Activated CD4-positive, alpha-beta T cell treated with anti-CD3 and anti-CD28 coated beads, Interleukin-2, amount 50 U/mL, for 24 hours (primary cell): ENCODE measurements around the gene JARID2.

Source experiments
- DNase-seq, 2 donors: peaks; one replicate each; pipeline ENCODE4 v3.0.0-alpha.2; 2020; ENCODE audit warnings: low read depth in 1 of 2, low spot score in 1 of 2

The JARID2 gene

DNA sequence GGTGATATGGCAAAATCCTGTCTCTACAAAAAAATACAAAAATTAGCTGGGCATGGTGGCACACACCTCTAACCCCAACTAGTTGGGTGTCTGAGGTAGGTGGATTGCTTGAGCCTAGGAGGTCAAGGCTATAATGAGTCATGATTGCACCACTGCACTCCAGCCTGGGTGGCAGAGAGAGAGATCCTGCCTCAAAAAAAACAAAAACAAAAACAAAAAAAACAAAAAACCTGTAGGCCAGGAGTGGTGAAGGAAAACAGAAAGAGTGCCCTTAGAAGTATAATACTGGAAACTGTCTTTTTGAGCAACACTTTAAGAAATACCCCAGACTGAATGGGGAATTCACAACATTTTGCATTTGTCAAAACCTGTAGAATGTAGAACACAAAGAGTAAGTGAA is 85.3 kb downstream of the JARID2 start:
- DNase-seq, result no peak

DNA sequence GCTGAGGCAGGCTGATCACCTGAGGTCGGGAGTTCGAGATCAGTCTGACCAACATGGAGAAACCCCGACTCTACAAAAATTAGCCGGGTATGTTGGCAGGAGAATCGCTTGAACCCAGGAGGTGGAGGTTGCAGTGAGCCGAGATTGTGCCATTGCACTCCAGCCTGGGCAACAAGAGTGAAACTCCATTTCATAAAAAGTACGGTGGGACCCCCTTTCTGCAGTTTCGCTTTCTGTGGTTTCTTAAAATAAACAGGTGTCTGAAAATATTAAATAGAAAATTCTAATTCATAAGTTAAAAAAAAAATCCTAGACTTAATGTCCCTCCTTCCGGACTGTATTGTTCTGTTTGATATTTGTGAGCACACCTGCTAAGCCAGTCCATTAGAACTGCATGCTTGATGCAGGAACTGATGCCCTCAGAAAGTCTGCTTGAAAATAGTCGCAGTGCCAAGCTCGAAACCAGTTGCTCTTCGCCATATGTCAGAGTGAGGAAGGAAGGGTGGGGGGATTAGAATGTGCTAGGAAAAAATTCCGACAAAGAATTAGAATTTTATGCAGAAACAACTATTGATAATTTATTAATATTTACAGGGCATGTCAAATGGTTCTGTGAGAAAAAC is 85.9 kb downstream of the JARID2 start:
- no peak for DNase-seq

DNA sequence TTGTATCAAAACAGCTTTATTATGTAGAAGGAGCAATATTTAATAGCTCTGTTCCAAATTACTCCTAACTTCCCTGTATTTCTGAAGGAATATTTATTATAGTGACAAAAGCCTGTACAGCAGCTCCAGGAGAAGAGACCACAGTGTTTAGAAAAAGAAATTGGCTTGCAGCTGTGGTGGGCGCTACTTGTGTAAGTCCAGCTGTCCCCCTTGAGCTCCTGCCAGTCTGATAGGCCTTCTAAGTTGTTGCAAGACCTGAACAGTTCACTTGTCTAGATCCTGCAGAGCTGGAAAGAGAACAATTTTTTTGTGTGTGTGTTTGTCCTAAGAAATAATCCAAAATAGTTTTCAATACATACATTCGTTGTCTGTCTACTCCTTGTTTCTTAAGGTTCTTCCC is 86.6 kb downstream of the JARID2 start:
- no peak for DNase-seq

DNA sequence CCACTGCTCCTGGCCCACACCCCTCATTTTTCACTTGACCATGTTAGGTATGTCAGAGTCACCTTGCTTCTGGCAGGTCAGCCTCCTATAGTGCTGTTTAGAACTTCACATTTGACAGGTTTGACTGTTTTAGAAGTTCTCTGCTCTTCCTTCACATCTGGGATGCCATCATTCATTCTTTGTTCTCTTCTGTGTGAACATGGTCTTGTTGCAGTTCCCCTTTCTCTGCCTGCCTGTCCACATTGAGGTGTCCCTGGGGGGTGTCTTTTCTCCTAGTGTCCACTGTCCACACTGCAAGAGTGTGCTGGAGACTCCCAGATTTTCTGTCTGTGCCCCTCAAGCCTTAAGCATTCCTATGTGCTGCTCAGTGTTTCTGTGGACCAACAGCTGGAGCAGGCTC is 89.5 kb downstream of the JARID2 start:
- no peak for DNase-seq

DNA sequence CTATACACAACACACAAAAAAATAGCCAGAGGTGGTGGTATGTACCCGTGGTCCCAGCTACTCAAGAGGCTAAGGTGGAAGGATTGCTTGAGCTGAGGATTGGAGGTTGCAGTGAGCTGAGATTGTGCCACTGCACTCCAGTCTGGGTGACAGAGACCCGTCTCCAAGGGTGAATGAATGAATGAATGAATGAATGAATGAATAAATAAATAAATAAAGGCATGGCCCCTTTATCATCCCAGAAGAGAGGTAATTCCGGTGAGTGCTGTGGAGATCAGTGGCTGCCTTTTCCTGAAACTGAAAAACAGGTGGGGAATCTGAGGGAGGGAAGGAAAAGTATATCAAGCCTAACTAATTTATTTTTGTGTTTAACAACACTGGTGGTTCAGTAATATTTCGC is 90.0 kb downstream of the JARID2 start:
- DNase-seq, result no peak

DNA sequence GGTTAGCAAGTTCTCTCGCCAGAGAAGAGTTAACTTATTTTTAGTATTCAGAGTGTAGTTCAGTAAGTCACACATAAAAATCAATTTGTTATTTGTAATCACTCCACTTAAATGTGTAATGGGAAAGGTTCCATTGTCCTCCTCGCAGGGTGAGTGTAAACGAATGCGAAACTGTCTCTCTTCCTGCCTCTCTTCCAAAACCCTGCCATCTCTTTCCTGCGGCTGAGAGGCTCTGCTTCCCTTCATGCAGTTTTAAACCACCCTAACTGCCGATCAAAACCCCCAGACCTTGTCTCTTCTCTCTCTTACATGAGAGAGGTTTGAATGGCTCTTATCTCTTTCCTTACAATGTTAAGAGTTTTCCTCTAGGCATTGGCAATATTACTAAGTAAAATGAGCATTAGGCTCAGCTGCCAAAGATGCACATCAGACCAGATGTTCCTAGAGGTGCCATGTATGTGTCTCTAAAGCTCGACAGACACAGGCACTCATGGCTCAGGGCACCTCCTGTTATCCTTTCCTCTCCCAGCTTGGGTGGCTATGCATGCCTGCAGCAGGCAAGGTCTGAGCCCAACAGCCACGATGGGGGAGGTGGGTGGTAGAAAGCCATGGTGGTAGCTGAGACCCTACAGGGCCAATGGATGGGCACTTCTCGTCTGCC is 91.2 kb downstream of the JARID2 start:
- no peak for DNase-seq

DNA sequence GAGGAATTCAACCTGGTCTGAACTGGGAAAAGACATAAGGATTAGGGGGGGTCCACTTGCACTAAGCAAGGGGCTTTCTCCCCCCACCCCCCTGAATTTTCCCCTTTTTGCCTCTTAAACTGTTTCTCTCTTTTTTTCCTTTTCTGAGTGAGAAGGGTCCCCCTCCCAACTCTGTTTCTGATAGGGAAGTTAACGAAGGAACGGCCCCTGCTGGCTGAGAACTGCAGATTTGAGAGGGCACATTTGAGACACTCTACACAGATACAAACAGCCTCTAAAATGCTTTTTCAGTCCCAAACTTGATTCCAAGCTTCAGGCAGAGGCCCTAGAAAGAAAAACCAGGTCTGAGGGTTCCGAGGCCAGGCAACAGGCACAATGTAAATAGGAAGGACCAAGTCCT is 91.7 kb downstream of the JARID2 start:
- no peak for DNase-seq

DNA sequence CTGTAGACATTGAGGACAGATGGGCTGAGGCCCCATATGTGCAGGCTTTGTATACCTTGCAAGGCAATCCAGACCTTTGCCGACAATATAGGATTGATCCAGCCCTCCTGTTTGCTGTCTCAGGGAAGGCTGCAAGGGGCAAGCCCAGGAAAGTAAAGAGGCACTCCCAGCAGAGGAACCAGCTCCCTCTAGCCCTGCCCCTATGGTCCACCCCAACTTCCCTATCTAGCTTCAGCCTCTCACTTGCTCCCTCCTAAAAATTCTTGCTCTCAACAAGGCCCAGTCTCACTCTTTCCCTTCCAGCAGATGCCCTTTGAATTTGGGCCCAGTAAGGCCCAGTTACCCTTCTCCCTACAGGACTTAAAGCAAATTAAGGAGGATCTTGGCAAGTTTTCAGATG is 92.6 kb downstream of the JARID2 start:
- DNase-seq, result no peak

DNA sequence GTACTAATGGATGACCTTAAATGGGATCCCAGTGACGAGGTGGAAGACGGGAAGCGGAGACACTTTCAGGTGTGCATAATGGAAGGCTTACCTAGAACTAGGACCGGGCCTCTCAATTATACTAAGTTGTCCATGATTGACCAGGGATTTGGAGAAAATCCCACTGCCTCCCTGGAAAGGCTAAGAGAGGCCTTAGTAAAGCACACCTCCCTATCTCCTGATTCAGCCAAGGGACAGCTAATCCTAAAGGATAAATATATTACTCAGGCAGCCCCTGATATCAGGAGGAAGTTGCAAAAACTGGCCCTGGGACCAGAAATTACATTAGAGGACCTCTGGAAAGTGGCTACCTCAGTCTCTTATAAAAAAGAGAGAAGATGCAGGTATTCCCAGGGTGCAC is 93.2 kb downstream of the JARID2 start:
- DNase-seq, result no peak

DNA sequence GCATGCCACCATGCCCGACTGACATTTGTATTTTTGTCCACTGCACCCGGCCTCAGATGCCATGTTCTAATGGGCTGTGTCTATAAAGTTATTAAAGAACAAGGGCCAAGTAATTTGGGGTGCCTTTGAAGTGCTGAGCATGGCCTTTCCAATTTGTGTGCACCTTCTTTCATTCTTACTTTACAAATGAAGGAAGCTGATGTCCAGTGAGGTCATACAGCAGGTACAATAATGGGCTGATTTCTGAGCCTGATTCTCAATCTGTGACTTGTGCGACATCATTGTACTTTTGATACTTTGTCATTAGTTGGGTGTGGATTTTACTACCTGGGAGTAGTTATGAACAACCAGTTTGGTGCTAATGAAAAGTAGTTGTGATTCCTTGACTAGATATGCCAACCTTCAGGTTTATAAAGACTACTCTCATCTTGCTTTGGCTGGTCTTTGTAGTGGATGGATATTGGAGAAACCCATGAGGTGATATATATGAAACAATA is 94.3 kb downstream of the JARID2 start:
- no peak for DNase-seq

DNA sequence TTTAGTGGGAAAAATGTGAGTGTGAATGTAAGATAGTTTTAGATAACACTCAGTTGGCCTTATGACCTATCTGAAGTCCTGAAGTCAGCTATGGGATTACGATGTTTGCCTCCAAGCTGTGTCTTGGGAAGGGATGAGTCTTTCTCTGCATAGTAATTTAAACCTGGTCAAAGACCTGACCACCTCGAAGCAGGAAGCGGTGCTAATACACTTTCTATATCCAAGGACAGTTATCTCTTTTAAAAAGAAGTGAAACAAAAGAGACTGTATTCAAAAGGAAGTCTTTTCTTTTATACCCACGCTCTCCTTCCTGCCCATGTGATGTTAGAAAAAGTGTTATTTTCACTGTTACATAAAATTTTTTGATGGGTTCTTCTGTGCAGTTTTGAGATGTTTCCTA is 94.9 kb downstream of the JARID2 start:
- no peak for DNase-seq

DNA sequence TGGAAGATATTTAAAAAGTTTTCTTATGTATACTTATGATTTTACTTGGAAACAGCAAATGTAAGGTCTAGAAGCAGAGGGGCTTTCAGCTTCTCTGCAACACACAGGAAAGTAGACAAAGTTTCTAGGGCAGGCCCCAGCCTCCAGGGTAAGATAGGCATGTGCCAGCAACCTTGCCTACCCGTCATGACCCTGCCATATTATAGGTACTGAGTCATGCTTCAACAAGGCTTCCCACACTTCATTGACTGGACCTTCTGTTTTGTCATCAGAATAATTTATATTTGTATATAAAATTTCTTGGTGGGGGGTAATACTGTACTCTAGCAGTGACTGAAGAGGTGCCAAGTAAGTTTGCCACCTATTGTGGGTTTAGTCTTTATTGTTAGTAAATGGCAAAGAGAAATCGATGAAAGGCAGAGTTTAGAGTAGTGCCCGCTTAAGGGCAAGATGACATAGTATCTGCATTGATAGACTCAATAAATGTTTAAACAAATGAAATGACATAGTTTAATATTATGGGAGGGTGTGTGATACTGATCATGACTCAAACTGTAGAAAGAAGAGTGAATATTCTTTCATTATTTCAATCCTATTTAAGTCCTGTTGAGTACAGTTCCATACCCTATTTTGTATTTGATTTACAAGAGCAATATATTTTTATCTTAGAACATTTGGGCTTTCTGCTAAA is 95.6 kb downstream of the JARID2 start:
- no peak for DNase-seq

DNA sequence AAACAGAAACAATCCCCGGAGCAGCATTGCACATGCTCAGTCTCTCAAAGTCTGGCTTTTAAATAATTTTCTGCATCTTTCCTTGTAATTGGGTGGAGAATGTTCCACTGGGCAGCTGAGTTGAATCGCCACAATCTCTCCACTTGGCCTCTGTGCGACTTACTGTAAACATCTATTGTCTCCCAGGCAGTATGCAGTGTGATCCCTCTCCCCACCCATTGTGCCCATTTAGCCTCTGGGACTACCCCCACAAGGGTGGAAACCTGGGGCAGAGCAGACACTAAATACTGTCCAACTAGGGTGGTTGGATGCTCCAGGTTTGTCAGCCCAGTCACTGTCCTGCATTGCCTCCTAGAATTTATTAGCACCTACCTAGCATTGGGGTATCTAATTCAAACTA is 96.2 kb downstream of the JARID2 start:
- no peak for DNase-seq

DNA sequence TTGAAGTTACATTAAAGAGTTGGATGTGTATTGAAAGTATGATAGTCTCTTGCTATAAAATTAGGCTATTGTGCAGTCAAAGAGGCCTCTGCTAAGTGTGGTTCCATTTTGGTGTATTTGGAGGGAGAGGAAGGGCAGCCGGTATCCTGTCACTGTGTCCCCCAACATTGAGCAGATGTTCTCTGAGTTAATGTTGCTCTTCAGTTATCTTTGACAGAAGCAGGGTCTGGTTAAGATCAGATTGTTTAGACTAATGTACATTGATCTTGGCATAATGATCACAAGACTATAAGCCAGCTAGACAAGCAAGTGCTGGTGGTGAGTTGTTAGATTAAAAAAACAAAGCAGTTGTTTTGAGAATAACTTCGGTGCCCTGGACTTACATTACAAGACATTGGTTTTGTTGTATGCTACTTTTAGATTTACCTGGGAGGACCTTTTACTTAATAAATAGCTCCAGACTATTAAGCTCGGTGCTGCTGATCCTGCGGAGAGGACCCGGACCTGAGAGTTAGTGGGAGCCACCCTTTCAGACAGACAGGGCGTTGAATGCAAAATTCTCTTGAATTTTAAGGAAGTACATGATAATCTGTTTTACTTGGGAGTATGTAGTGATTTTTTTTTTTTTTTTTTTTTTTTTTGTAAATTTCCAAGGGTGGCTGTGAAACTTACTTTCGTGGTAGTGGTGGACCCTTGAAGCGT is 97.8 kb downstream of the JARID2 start:
- DNase-seq, result no peak

DNA sequence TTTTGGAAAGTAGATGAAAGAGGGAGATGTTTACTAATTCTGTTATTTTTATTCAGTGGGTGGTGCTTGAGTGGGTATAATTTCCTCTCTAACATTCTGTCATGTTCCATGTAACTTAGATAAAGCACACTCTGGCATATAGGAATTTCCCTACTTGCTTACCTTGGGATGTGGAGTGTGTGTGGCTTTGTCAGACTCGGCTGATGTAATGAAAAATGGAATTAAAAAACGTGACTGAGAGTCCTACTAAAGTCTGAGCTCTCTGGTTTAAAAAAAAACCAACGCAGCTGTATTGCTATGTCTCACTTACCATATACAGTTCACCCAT is 98.3 kb downstream of the JARID2 start:
- DNase-seq, result no peak

DNA sequence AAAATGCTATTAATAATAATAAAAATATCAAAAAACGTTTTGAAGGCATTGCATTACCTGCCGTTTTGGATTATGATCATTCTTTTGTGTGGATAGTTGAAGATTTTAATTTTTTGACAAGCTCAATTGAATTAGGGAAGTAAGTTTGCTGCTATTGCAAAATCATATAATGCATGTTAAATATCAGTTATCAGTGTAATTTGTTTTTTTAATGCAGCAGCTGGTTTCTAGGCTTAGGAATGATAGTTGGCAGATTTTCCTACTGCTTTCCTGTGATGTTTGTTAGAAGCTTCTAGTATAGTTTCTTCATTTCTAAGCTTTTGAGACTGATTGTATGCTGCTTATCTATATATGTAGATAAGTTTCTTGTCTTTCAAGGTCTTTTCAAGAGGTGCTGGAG is 99.0 kb downstream of the JARID2 start:
- no peak for DNase-seq

DNA sequence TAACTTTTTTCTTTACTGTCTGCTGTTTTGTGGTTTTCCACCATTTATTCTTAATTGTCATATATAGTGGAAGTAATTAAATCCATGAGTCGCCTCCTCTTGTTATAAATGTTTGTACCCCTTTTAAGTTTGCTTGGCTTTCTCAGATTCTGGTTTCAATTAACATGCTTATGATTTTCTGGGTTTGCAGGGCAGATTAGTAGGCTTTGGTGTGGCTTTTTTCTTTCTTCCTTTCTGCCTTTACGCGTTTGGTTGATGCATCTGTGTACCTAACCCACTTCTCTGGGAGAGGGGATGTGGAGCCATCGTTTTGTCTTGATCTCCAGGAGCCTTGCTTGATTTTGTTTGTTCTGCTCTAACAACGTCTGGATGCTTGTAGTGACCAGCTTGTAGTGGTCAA is 100.4 kb downstream of the JARID2 start:
- DNase-seq, result no peak

DNA sequence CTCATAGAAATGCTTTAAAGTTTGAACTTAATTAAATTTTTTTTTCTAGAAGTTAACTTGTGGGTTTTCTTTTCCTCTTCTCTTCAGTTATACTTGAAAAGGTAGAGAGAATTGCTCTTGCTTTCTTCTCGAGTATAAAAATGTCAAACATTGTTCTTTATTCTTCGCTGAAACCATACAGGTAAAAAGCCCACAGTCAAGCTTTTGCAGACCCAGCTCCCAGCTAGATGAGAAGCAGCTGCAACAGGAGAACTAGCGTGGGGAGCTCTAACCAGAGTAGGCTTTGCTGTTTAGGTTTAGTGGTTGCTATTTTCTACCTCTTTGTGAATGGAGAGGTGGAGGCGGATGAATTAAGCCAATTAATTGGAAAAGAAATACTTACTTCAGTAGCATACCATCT is 102.7 kb downstream of the JARID2 start:
- no peak for DNase-seq

DNA sequence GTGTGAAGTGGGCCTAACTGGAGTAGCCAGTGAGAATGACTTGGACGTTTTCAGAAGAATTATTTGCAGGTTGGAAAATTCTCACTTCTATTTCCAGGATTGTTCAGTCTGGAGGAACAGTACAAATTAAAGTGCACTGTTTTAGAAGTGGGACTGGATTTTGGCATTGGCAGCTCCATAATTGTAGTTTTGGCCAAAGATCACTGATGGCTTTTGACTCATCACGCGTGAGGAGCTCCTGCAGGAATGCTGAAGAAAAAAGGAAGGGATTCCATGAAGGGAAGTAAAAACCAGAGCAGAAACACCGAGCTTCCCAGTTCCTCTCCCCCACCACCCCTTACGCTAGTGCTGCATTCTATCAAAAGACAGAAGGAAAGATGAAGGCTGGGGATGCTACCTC is 103.5 kb downstream of the JARID2 start:
- no peak for DNase-seq

DNA sequence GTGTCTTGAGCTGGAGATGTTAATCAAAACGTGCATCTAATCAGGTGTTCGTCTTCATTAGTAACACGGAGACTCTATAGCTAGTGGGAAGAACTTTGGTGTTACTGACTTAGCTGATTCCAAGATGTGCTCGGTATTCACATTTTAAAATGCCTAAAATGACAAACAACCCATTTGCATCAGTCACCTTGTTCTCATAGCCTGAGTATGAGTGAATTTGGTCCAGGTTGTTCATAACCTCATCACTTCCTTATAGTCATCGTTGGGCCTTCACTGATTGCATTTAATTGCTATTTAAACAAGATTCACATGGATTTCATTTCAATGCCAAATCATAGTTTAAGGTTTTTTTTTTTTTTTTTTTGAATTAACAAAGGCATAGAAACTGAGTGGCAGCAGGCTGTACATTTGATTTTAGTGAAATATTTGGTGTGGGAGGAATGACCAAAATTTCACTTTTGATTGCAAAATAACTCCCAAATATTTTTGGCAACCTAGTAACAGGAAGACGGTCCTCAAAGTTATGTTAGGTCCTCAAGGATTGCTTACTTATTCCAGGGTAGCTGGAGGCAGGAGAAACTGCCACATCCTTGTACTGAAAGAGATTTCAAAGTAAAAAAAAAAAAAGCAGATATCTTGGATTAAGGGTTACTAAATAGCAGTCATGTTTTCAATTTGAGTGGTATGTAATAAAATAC is 104.7 kb downstream of the JARID2 start:
- DNase-seq, result no peak

DNA sequence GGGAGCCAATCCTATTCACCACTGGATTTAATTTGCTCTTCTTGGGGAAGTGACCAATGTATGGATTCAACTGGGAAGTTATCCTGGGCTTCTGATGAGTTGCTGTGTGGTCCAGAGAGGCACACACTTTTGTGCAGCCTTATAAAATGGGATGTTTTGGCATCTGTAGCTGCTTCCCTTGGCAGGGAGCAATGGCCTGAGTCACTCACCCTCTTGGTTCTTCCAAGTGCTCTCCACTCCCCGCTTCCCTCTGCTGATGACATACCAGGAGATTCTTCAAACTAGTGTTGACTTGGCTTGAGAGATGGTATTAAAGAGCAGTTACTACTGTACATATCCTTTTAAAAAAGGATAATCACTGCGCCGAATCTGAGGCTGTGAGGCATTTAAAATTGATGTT is 105.8 kb downstream of the JARID2 start:
- DNase-seq, result no peak

DNA sequence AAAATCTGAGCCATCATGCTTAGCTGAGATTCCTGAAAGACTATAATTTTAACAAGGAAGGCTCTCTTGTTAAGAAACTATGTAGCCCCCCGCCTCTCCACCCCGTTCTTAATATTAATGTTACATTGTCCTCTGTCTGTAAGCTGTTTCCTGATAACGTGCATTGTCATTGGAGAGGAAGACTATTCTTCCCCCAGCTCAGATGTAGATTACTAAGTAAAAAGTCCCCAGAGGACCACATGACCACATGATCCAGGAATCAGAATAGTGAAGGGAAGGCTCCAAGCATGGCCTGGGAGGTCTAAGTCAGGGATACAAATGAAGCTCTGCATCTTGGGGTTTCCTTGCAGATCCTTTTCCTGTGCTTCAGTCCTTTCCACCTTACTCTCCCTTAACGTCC is 106.4 kb downstream of the JARID2 start:
- DNase-seq, result no peak
